ENCODE data around the gene GOSR1.
"Not testable (repeated sequence)": the region's sequence is repeated elsewhere in the genome, so short reads cannot be mapped to it uniquely, and the experiment has no call there.

GOSR1 gene

DNA sequence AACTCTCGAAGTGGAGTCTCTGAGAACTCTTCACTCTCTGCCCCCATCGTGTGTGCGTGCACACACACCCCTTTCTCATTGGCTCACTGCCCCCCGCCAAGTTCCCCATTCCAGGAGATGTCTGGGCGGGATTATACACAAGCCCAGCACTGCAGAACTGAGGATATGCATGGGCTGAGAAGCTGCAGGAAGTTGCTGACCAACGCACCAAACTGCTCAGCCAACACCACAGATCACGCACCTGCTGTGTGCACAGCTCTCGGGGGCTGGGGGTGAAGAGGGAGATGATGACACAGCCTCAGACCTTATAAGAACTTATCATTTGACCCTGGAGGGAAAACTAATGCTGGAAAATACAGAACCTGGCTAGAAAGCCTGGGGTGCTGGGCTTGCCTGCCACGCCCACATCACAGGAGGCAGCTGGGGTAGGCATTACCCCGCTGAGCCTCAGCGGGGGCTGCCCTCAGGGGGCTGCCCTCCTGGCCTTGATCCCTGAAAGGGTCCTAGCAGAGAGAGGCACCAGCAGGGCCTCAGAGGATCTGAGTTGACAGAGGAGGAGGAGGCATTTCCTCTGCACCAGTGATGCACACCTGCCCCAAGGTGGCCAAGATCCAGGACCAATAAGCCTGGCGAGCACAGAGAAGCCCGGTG is 87.3 kb downstream of the GOSR1 start:
- DNase-seq = not testable (repeated sequence)

- no peak for DNase-seq
Measured at GRCh38 chr17:30565073-30565935, 88.1 kb downstream of the GOSR1 start.

- DNase-seq = not testable (repeated sequence)
Measured at GRCh38 chr17:30566104-30566503, 88.9 kb downstream of the GOSR1 start.

- DNase-seq = not testable (repeated sequence)
Measured at GRCh38 chr17:30566516-30567225, 89.5 kb downstream of the GOSR1 start.

DNA sequence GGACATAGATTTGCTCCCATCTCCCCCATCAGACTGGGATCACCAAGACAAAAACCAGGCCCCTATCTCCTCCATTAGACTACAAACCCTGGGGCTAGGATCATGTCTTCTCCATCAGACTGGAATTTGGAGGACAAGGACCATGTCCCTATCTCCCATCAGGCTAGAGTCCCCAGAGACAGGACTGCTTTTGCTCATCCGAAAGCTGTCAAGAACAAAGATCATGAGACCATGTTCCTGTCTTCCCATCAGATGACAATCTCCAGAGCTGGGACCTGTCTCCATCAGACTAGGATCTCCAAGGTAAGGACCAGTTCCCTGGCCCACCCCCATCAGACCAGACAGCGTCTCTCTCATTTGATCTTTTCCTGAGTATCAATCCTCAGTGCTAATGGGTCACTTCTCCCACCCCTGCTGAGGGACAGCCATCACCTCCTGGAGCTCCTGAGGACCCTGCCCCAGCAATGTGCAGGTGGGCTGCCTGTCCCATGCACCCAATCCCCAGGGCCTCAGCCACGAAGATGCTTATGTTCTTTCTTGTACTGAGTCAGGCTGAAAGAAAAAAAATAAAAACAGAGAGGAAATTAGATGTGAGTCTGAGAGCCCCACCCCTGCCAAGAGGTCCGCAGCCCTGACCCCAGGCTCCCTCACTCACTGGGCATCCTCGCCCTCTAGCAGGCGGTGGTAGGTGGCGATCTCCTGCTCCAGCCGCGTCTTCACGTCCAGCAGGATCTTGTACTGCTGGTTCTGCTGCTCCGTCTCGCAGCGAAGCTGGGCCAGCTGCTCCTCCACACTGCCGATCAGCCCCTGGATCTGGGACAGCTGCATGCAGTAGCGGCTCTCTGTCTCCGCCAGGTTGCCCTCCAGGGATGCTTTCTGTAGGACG is 90.3 kb downstream of the GOSR1 start:
- DNase-seq = no peak

DNA sequence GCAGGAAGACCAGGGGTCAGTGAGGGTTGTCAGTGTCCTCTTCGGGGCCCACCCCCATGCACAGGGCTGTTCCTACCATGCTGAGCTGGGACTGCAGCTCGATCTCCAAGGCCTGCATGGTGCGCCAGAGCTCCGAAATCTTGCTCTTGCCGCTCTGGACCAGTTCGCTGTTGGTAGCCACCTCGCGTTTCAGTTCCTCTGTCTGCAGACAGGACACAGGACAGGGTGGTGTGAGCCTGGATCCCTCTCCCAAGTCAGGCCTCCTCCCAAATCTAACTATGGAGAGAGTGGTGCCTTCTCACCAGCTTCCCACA is 90.9 kb downstream of the GOSR1 start:
- DNase-seq = no peak

DNA sequence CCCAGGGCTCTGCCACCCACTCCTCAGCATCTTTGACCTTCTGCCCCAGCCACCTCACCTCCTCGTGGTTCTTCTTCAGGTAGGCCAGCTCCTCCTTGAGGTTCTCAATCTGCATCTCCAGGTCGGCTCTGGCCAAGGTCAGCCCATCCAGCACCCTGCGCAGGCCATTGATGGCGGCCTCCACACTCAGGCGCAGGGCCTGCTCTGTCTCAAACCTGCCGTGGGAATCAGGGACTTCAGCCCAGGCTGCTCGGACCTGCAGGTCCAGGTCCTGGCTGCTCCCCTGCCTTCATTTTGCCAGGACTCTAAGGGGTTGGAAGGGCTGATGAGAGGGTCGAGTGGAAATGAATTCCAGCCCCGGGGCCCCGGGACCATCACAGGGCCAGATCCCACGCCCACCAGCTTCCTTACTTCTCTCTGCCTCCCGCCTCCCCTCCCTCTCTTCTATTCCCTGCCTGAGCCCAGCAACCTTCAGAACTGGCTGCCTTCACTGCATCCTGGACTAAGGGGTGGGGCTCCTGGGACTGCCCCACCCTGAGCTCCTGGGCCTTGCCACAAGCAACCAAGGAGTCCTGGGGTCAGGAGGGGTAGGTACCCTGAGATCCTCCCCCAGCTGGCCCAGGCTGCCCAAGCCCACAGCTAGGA is 92.4 kb downstream of the GOSR1 start:
- DNase-seq = not testable (repeated sequence)

DNA sequence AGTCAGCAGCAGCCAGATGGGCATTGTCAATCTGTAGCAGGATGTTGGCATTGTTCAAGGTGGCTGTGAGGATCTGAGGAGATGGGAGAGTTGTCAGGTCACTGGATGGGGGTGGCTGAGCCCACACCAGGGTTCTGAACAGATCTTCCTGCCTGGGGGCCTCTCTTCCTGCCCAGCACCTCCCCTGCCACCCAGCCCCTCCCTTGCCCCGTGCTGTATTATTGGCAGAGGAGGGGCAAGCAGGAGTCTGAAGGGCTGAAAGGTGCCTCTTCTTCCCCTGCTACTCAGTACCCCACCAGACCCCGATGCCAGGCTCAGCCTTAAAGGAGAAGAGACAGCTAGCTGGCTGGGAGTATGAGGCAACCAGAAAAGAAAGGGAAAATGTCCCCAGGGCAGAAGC is 93.0 kb downstream of the GOSR1 start:
- DNase-seq = no peak

- DNase-seq = no peak
Measured at GRCh38 chr17:30570596-30571265, 93.5 kb downstream of the GOSR1 start.

GRCh38 chr17:30571404-30571803 is 94.2 kb downstream of the GOSR1 start:
- not testable (repeated sequence) for DNase-seq

DNA sequence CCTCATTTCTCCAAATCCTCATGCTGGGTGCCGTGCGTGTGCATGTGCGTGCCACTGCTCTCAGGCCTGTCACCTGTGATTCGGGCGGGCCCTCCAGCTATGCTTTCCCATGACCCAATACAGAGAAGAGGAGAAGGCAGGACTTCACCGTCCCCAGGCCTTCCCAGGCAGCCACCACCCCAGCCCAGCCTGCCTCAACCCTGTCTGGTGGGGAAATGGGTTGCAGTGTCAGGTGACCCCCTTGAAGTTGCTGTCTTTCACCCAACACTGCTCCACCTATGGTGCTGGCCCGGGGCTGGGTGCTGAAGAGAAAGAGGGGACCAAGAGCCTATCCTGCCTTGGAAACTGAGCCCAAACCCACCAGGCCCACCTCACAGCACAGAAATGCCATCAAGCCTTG is 94.7 kb downstream of the GOSR1 start:
- DNase-seq = no peak

GRCh38 chr17:30572651-30573554 is 95.7 kb downstream of the GOSR1 start:
- not testable (repeated sequence) for DNase-seq

GRCh38 chr17:30573603-30574175 is 96.5 kb downstream of the GOSR1 start:
- DNase-seq = no peak

DNA sequence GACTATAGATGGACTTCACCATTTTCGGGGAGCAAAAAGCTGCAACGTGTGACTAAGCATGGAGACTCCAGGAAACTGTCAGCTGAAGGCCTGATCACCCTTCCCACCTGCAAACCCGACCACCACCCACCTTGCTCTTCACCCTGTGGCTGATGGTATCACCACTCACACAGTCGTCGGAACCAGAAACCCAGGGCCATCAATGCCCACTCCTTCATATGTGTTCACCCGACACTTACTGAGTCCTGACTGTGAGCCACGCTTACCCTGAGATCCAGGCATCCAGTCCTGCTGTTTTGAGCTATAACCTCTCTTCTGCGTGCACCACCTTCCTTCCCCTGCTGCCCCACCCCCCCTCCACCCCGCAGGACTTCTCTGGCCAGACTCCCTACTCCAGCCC is 97.1 kb downstream of the GOSR1 start:
- not testable (repeated sequence) for DNase-seq

GRCh38 chr17:30574806-30575205 is 97.6 kb downstream of the GOSR1 start:
- DNase-seq = not testable (repeated sequence)

DNA sequence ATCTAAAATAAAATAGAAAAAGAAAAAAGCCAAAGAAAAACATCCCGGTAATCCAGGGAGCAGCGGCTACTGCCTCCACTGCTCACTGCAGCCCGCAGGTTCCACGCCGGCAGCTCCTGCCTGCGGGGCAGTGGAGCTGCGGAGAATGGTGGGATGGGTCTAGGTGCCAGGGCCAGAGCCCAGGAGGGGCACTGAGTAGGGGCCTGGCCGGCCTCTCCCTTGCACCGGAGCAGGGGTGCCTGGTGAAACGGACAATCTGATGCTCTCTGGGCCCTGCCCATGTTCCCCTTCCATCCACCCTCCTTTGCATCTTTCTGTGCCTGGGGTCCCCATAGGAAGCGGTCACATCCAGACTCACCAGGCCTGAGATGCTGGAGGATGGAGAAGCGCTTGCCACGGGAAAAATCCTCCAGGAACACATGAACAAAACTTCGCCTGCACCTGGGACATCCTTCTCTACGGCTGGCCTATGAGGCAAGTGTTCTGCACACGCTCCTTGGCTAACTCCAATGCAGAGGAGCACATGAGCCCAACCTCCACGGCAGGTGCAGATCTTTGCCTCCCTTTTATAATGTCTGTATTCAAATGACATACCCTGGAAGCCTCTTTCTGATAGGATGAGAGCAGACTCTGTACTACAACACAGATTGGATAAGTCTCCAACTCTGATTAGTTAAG is 98.6 kb downstream of the GOSR1 start:
- not testable (repeated sequence) for DNase-seq

DNA sequence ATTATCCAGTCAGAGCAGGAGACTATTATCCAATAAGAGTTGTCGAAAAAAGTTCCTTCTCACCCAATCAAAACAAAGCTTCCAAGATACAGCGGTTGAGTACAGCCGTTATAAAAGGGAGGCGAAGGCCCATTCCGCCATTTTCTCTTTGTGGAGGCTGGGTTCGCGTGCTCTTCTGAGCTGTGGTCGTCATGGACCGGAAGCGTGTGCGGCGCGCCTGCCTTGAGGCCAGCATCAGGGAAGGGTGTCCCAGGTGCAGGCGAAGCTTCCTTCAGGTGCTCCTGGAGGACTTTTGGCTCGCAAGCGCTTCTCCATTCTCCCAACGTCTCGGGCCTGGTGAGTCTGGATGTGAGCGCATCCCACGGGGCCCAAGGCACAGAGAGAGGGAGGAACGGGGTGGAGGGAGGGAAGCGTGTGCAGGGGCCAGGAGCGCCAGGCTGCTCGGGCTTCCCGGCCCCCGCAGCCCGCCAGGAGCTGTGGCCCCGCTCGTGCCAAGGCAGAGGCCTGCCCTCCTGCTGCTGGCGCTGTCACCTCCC is 99.2 kb downstream of the GOSR1 start:
- DNase-seq = peak in 1 of 2 donors; percentile 36
